A549 treated with CORT108297 at 1 μM for 4 hours (cell line): Measurements from ENCODE around the gene RXRA. TPM values are rescaled to one million over a fixed set of nuclear protein-coding genes. Genes with fewer than 3 reads are reported as not detected.

ENCODE experiments used
- total RNA-seq: library from RNA; stranded (reverse); fragments of 200-300 nt; extraction: Qiagen RNA extraction; gene quantifications from 5 replicates; pipeline ENCODE4 v1.2.3, GENCODE V29; 2022

The RXRA gene
- 22.9 to 39.7 TPM (median 38.9 TPM) in 5 replicates for total RNA-seq

GRCh38 chr9:134325813-134326723 lies at the start of gene RXRA:
TSS of gene RXRA (plus strand) at chr9:134326455. CDS start at chr9:134326632, 177 bp downstream.

Other genes with a start within 250 kb of the RXRA start
- gene WDR5, start 190.4 kb upstream of the RXRA start, total RNA-seq, result 54.3 to 65.8 TPM (median 62.8 TPM) in 5 replicates
- gene RNU6ATAC, start 161.9 kb upstream of the RXRA start, total RNA-seq, result not detected in 5 replicates